CD4-positive, alpha-beta memory T cell (primary cell): Measurements from ENCODE around the gene RNGTT. TPM values are rescaled to one million over a fixed set of nuclear protein-coding genes. Genes with fewer than 3 reads are reported as not detected.

Experiments used
- CTCF ChIA-PET: fragments of 350-600 bp; sonication (Branson Sonifier 250); formaldehyde crosslinking; loops from one replicate; lab custom pipeline; 2021; ENCODE audit warnings: inconsistent platforms; ENCODE audit not compliant: partially characterized antibody; lab: Charles Lee
- POLR2A ChIA-PET: fragments of 350-600 bp; sonication (Branson Sonifier 250); formaldehyde crosslinking; loops from one replicate; lab custom pipeline; 2021; ENCODE audit not compliant: partially characterized antibody; lab: Charles Lee
- DNase-seq, 5 donors: peaks; one replicate each; pipeline versions ENCODE4 v3.0.0 to v3.0.0-alpha.2; 2020 to 2022; ENCODE audit warnings: mixed read lengths in 1 of 5
- H3K27ac ChIP-seq: one replicate; pipeline ENCODE4 v1.7.0; 2013; ENCODE audit warnings: low read depth, low read length
- H3K27me3 ChIP-seq: 2 replicates; pipeline ENCODE4 v1.7.0; 2013; ENCODE audit warnings: mild to moderate bottlenecking, low read length, moderate library complexity; ENCODE audit not compliant: insufficient read depth
- H3K36me3 ChIP-seq: 2 replicates; pipeline ENCODE4 v1.7.0; 2013; ENCODE audit warnings: mild to moderate bottlenecking, low read length, moderate library complexity; ENCODE audit not compliant: insufficient read depth
- H3K4me1 ChIP-seq: 2 replicates; pipeline ENCODE4 v1.7.0; 2013; ENCODE audit warnings: mild to moderate bottlenecking, low read length, moderate library complexity; ENCODE audit not compliant: insufficient read depth
- H3K4me3 ChIP-seq, 2 donors: one replicate each; pipeline ENCODE4 v1.7.0; 2013; ENCODE audit warnings: low read length in 2 of 2, mild to moderate bottlenecking in 1 of 2
- H3K9me3 ChIP-seq, 2 donors: one replicate each; pipeline ENCODE4 v1.7.0; 2013; ENCODE audit warnings: low read length in 2 of 2, control low read depth in 1 of 2; ENCODE audit not compliant: control insufficient read depth in 1 of 2
- H3K27ac Mint-ChIP-seq, 7 donors: one replicate each; pipeline ENCODE4 v1.8.0; 2020 to 2021; ENCODE audit warnings: mixed read lengths in 7 of 7, mild to moderate bottlenecking in 6 of 7, inconsistent platforms in 3 of 7, moderate library complexity in 3 of 7
- H3K27me3 Mint-ChIP-seq, 2 donors: one replicate each; pipeline ENCODE4 v1.8.0; 2020 to 2021; ENCODE audit warnings: mixed read lengths in 2 of 2
- H3K36me3 Mint-ChIP-seq, 2 donors: one replicate each; pipeline ENCODE4 v1.8.0; 2020 to 2021; ENCODE audit warnings: mixed read lengths in 2 of 2, inconsistent platforms in 1 of 2, mild to moderate bottlenecking in 1 of 2
- H3K4me1 Mint-ChIP-seq, 4 donors: one replicate each; pipeline ENCODE4 v1.8.0; 2020 to 2021; ENCODE audit warnings: mixed read lengths in 4 of 4, mild to moderate bottlenecking in 1 of 4
- H3K4me3 Mint-ChIP-seq, 8 donors: one replicate each; pipeline ENCODE4 v1.8.0; 2020 to 2021; ENCODE audit warnings: mixed read lengths in 8 of 8, mild to moderate bottlenecking in 7 of 8, moderate library complexity in 6 of 8, inconsistent platforms in 3 of 8
- H3K9me3 Mint-ChIP-seq, 8 donors: one replicate each; pipeline ENCODE4 v1.8.0; 2020 to 2021; ENCODE audit warnings: mixed read lengths in 8 of 8, mild to moderate bottlenecking in 5 of 8, inconsistent platforms in 3 of 8, moderate library complexity in 1 of 8
- intact Hi-C: fragments of 100-400 bp; cut with micrococcal nuclease; formaldehyde crosslinking; loops from one replicate; pipeline ENCODE4 v1.15.1; 2023
- polyA plus RNA-seq, 2 donors: library from polyadenylated mRNA; unstranded; fragments of 300-500 nt; fragmentation: Illumina TruSeq; gene quantifications; one replicate each; pipeline ENCODE4 v1.2.3, GENCODE V29; 2021
- total RNA-seq, 2 experiments: library from RNA; stranded (reverse); gene quantifications; one replicate each; pipeline ENCODE4 v1.2.3, GENCODE V29; 2021

Gene RNGTT
- total and polyA plus RNA-seq, 4 experiments from 2014 or later, result 17.3 to 21.8 (median 19.1) TPM

GRCh38 chr6:89007209-89008000, 44.0 kb upstream of the RNGTT start:
- no peaks in the 10 kb centered on the region for H3K9me3 ChIP-seq
- no peaks in the 10 kb centered on the region for H3K36me3 Mint-ChIP-seq
- H3K4me1 ChIP-seq, result no peaks in the 10 kb centered on the region
- no peaks in the 10 kb centered on the region for H3K9me3 Mint-ChIP-seq
- H3K4me3 ChIP-seq, result no peak overlapping the region
- H3K27me3 Mint-ChIP-seq, result peaks cover 2 to 3% of the 10 kb centered on the region in 2 donors
- H3K27me3 ChIP-seq, result no peaks in the 10 kb centered on the region
- intact Hi-C loops, result no loop called here
- peaks cover 0 to 11% (median 3%) of the 10 kb centered on the region in 4 donors for H3K4me1 Mint-ChIP-seq
- H3K36me3 ChIP-seq, result no peaks in the 10 kb centered on the region
- peak overlapping the region in 2 of 8 donors; percentile 29 to 46 for H3K4me3 Mint-ChIP-seq
- no peak for DNase-seq
- ChIA-PET CTCF (no interaction called here), POLR2A (no interaction called here)
- H3K27ac ChIP-seq, result no peak overlapping the region
- H3K27ac Mint-ChIP-seq, result no peak overlapping the region

GRCh38 chr6:89002523-89002922, 39.1 kb upstream of the RNGTT start:
- ChIA-PET CTCF (interaction anchor here (1.3 kb wide), 1 partner anchor 369 kb away, joined by 3 read pairs; no protein-coding TSS in a partner anchor), POLR2A (no interaction called here)
- Mint-ChIP-seq H3K36me3 (no peaks in the 10 kb centered on the region), H3K4me3 (no peak overlapping the region), H3K27ac (no peak overlapping the region), H3K9me3 (no peaks in the 10 kb centered on the region), H3K4me1 (peaks cover 0 to 3% (median under 1%) of the 10 kb centered on the region in 4 donors), H3K27me3 (peaks cover 3 to 4% of the 10 kb centered on the region in 2 donors)
- no peak overlapping the region for H3K4me3 ChIP-seq
- H3K27me3 ChIP-seq, result no peaks in the 10 kb centered on the region
- intact Hi-C loops, result no loop called here
- no peaks in the 10 kb centered on the region for H3K36me3 ChIP-seq
- H3K27ac ChIP-seq, result no peak overlapping the region
- no peaks in the 10 kb centered on the region for H3K9me3 ChIP-seq
- H3K4me1 ChIP-seq, result no peaks in the 10 kb centered on the region
- no peak for DNase-seq

- Mint-ChIP-seq H3K36me3 (no peaks in the 10 kb centered on the region), H3K27ac (peak overlapping the region in 1 of 7 donors; percentile 29), H3K27me3 (peaks cover 0 to 2% of the 10 kb centered on the region in 2 donors), H3K4me3 (no peak overlapping the region), H3K9me3 (no peaks in the 10 kb centered on the region), H3K4me1 (peaks cover 0 to 3% (median 0%) of the 10 kb centered on the region in 4 donors)
- no peak for DNase-seq
- H3K9me3 ChIP-seq, result no peaks in the 10 kb centered on the region
- H3K4me1 ChIP-seq, result no peaks in the 10 kb centered on the region
- no peaks in the 10 kb centered on the region for H3K27me3 ChIP-seq
- H3K4me3 ChIP-seq, result no peak overlapping the region
- no peak overlapping the region for H3K27ac ChIP-seq
- intact Hi-C loops, result no loop called here
- H3K36me3 ChIP-seq, result no peaks in the 10 kb centered on the region
- ChIA-PET CTCF (no interaction called here), POLR2A (no interaction called here)
These were observed 33.9 kb upstream of the RNGTT start for GRCh38 chr6:88997327-88997726.

GRCh38 chr6:88992741-88993552, 29.5 kb upstream of the RNGTT start:
- no peaks in the 10 kb centered on the region for H3K9me3 ChIP-seq
- ChIA-PET POLR2A (no interaction called here), CTCF (interaction anchor here (0.6 to 1.9 kb wide), 3 partner anchors 11 to 379 kb away, joined by 3 to 6 read pairs (median 4); no protein-coding TSS in a partner anchor)
- no peaks in the 10 kb centered on the region for H3K27me3 ChIP-seq
- DNase-seq, result no peak
- no peaks in the 10 kb centered on the region for H3K36me3 ChIP-seq
- Mint-ChIP-seq H3K4me1 (peaks cover 0 to 3% (median 0%) of the 10 kb centered on the region in 4 donors), H3K9me3 (no peaks in the 10 kb centered on the region), H3K27ac (peak overlapping the region in 1 of 7 donors; percentile 77), H3K4me3 (no peak overlapping the region), H3K36me3 (no peaks in the 10 kb centered on the region), H3K27me3 (no peaks in the 10 kb centered on the region)
- intact Hi-C loops, result no loop called here
- no peaks in the 10 kb centered on the region for H3K4me1 ChIP-seq
- H3K27ac ChIP-seq, result no peak overlapping the region
- no peak overlapping the region for H3K4me3 ChIP-seq

- Mint-ChIP-seq H3K36me3 (no peaks in the 10 kb centered on the region), H3K27ac (no peak overlapping the region), H3K9me3 (no peaks in the 10 kb centered on the region), H3K4me3 (no peak overlapping the region), H3K4me1 (peaks cover 0 to 3% (median 0%) of the 10 kb centered on the region in 4 donors), H3K27me3 (no peaks in the 10 kb centered on the region)
- ChIA-PET POLR2A (no interaction called here), CTCF (no interaction called here)
- H3K4me1 ChIP-seq, result no peaks in the 10 kb centered on the region
- H3K4me3 ChIP-seq, result no peak overlapping the region
- DNase-seq, result no peak
- H3K27ac ChIP-seq, result no peak overlapping the region
- no peaks in the 10 kb centered on the region for H3K9me3 ChIP-seq
- no peaks in the 10 kb centered on the region for H3K27me3 ChIP-seq
- intact Hi-C loops, result no loop called here
- no peaks in the 10 kb centered on the region for H3K36me3 ChIP-seq
These were observed 25.8 kb upstream of the RNGTT start for GRCh38 chr6:88989215-88989614.

GRCh38 chr6:88987922-88988321, 24.5 kb upstream of the RNGTT start:
- no peaks in the 10 kb centered on the region for H3K27me3 ChIP-seq
- Mint-ChIP-seq H3K4me3 (no peak overlapping the region), H3K36me3 (no peaks in the 10 kb centered on the region), H3K27me3 (no peaks in the 10 kb centered on the region), H3K9me3 (no peaks in the 10 kb centered on the region), H3K27ac (no peak overlapping the region), H3K4me1 (no peaks in the 10 kb centered on the region)
- ChIA-PET CTCF (interaction anchor here (0.8 to 1.5 kb wide), 4 partner anchors 9 to 384 kb away, joined by 3 to 4 read pairs (median 3); no protein-coding TSS in a partner anchor), POLR2A (no interaction called here)
- H3K36me3 ChIP-seq, result no peaks in the 10 kb centered on the region
- no peak for DNase-seq
- intact Hi-C loops, result no loop called here
- no peaks in the 10 kb centered on the region for H3K4me1 ChIP-seq
- H3K9me3 ChIP-seq, result no peaks in the 10 kb centered on the region
- no peak overlapping the region for H3K4me3 ChIP-seq
- H3K27ac ChIP-seq, result no peak overlapping the region

- Histone ChIP-seq H3K9me3 (no peaks in the 10 kb centered on the region), H3K4me3 (no peak overlapping the region), H3K27ac (no peak overlapping the region), H3K27me3 (no peaks in the 10 kb centered on the region), H3K36me3 (no peaks in the 10 kb centered on the region), H3K4me1 (no peaks in the 10 kb centered on the region)
- no peak overlapping the region for H3K4me3 Mint-ChIP-seq
- no peaks in the 10 kb centered on the region for H3K4me1 Mint-ChIP-seq
- CTCF ChIA-PET, result interaction anchor here (1.5 kb wide), 1 partner anchor 137 kb away, joined by 3 read pairs; no protein-coding TSS in a partner anchor
- no peaks in the 10 kb centered on the region for H3K9me3 Mint-ChIP-seq
- POLR2A ChIA-PET, result no interaction called here
- intact Hi-C loops, result no loop called here
- H3K27ac Mint-ChIP-seq, result peak overlapping the region in 1 of 7 donors; percentile 55
- H3K36me3 Mint-ChIP-seq, result no peaks in the 10 kb centered on the region
- DNase-seq, result no peak
- no peaks in the 10 kb centered on the region for H3K27me3 Mint-ChIP-seq
These were observed 22.5 kb upstream of the RNGTT start for GRCh38 chr6:88985901-88986300.
